GM12864 (cell line): Measurements from ENCODE around the gene RELN.

Source experiments
- DNase-seq: peaks from one replicate; pipeline ENCODE4 v3.0.0-alpha.2; 2011; ENCODE audit warnings: low read depth
- H3K4me3 ChIP-seq: 2 replicates; pipeline ENCODE4 v1.5.1; 2011; ENCODE audit warnings: mild to moderate bottlenecking, low read depth, low read length, control low read depth
- TF ChIP-seq, protein P1 (sequence below): IDR thresholded peaks from 2 replicates; pipeline ENCODE4 v1.5.1; 2011; ENCODE audit warnings: low read depth, mild to moderate bottlenecking, moderate library complexity, low read length, control low read depth, inconsistent platforms; ENCODE audit errors: missing control alignments

Gene RELN

DNA sequence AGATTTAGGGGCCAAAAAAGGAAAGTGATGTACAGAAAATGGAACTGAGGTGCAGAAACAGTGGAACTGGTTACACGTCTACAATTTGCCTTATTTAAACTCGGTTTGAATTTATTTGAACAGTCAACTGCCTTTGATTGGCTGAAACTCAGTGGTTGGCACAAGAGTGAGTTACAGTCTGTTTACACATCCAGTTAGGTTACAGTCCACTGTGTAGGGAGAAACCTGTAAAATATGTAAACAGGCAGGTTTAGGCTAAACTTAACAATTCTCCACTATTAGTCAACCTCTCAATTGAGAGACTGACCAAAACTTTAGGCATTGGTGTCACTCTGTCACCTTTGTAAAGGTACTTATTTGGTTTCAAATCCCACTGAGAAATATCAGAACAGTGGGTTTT, 40.3 kb upstream of the RELN start:
- no peak for DNase-seq
- TF ChIP-seq, protein P1, sequence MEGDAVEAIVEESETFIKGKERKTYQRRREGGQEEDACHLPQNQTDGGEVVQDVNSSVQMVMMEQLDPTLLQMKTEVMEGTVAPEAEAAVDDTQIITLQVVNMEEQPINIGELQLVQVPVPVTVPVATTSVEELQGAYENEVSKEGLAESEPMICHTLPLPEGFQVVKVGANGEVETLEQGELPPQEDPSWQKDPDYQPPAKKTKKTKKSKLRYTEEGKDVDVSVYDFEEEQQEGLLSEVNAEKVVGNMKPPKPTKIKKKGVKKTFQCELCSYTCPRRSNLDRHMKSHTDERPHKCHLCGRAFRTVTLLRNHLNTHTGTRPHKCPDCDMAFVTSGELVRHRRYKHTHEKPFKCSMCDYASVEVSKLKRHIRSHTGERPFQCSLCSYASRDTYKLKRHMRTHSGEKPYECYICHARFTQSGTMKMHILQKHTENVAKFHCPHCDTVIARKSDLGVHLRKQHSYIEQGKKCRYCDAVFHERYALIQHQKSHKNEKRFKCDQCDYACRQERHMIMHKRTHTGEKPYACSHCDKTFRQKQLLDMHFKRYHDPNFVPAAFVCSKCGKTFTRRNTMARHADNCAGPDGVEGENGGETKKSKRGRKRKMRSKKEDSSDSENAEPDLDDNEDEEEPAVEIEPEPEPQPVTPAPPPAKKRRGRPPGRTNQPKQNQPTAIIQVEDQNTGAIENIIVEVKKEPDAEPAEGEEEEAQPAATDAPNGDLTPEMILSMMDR, result no peak
- H3K4me3 ChIP-seq, result no peak overlapping the region

DNA sequence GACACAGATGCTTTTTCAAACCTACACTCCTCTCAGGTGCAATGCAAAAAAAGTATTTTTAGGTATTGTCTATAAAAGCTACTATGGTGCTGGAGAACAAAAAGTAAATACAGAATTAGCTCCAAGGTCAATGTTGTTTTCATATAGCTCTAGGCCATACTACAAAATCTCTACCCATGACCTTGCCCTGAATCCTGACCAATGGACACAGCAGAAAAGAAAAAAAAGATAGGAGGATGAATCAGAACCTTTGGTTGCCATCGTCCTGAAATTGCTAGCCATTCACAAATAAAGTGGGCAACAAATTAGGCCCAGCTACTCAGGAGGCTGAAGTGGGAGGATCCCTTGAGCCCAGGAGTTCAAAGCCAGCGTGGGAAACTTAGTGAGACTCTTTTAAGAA, 35.2 kb upstream of the RELN start:
- DNase-seq, result no peak
- TF ChIP-seq, protein P1, result no peak
- no peak overlapping the region for H3K4me3 ChIP-seq

GRCh38 chr7:104023100-104023499, 33.6 kb upstream of the RELN start:
- no peak for DNase-seq
- TF ChIP-seq, protein P1, result no peak
- H3K4me3 ChIP-seq, result no peak overlapping the region

- H3K4me3 ChIP-seq, result no peak overlapping the region
- no peak for DNase-seq
- TF ChIP-seq, protein P1, result no peak
Observed at GRCh38 chr7:104018425-104018824, 29.0 kb upstream of the RELN start.

DNA sequence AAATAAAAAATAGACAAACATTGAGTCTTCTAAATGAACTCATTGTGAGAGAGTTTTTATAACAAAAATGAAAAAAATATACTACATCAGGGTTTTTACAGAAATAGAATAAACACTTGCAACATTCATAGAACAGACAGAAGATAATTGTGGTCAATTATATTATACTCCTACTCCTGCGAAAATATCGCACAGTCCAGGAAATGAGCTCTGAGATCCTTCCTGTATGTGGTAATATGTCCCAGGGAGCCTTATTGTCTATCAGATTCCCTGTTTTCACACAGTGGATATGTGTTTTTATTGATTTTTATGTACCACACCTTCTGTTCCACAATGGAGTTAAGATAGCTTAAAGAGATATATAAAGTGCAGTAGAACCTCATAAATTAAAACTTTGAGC, 27.5 kb upstream of the RELN start:
- TF ChIP-seq, protein P1, result no peak
- no peak for DNase-seq
- no peak overlapping the region for H3K4me3 ChIP-seq

DNA sequence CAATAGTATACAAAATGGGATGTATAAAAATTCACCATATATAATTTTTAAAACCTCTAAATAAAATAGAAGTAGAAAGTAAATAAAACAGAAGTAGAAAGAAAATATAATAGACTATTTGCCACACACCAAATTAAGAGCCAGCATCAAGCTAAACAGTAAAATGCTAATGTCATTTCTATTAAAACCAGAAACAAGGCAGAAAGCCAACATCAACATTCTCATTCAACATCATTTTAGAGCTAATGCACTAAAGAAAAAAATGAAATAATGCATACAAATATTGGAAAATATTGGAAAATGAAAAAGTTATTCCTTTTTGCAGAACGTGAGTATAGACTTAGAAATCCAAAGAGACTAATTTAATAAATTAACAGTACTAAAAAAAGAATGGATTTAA, 23.4 kb upstream of the RELN start:
- TF ChIP-seq, protein P1, result no peak
- no peak overlapping the region for H3K4me3 ChIP-seq
- DNase-seq, result no peak

- TF ChIP-seq, protein P1, result no peak
- DNase-seq, result no peak
- no peak overlapping the region for H3K4me3 ChIP-seq
Observed at GRCh38 chr7:104011829-104012228, 22.4 kb upstream of the RELN start.
